HepG2 (cell line): Measurements from ENCODE around the gene CCDC91. TPM values are rescaled to one million over a fixed set of nuclear protein-coding genes. Genes with fewer than 3 reads are reported as not detected.

Source experiments
- ATAC-seq: fragments of 200-7000 bp; cut with Tn5 transposase; 3 replicates; pipeline ENCODE4 v1.9.1; 2020; ENCODE audit warnings: mild to moderate bottlenecking, moderate library complexity
- BruUV-seq: library from RNA; stranded (reverse); fragments of 400-500 nt; replicated peaks from 2 replicates; lab custom pipeline; 2021; lab: Mats Ljungman, UMichigan
- CTCF ChIA-PET: fragments of 300-600 bp; formaldehyde crosslinking; extraction: SDS; loops from one replicate; lab custom pipeline; 2021; ENCODE audit warnings: low total read pairs, inconsistent platforms, low intra/inter-chr PET ratio; lab: Yijun Ruan, JAX
- POLR2A ChIA-PET: fragments of 350-600 bp; sonication (Branson Sonifier 250); formaldehyde crosslinking; loops from one replicate; lab custom pipeline; 2020; ENCODE audit warnings: antibody characterized with exemption, inconsistent platforms; lab: Yijun Ruan, JAX
- DNase-seq: peaks from one replicate; pipeline ENCODE4 v3.0.0-alpha.2; 2015; ENCODE audit warnings: low spot score
- FAIRE-seq: peaks from 3 replicates; lab custom pipeline; 2011; peaks lifted over from hg19 to GRCh38; lab: Jason Lieb, UNC
- H2AFZ ChIP-seq: one replicate; pipeline ENCODE4 v1.6.1; 2011; ENCODE audit warnings: low read length, inconsistent platforms
- H3K27ac ChIP-seq: fragments of 300-600 bp; 3 replicates; pipeline ENCODE4 v1.8.0; 2011; ENCODE audit warnings: mixed run types, mild to moderate bottlenecking, mixed read lengths, low read length, inconsistent platforms; ENCODE audit not compliant: insufficient read depth; ENCODE audit errors: extremely low read length
- H3K27me3 ChIP-seq, 2 experiments: fragments of 200-600 bp in 1 of 2; 2 replicates in 1 of 2; 3 replicates in 1 of 2; pipeline versions ENCODE4 v1.6.0 to v1.8.0; 2011; ENCODE audit warnings: low read length in 2 of 2, mild to moderate bottlenecking in 2 of 2, moderate library complexity in 2 of 2, inconsistent platforms in 1 of 2; ENCODE audit not compliant: insufficient read depth in 2 of 2, control insufficient read depth in 1 of 2
- H3K36me3 ChIP-seq, 2 experiments: fragments of 200-600 bp in 1 of 2; replicated peaks in 1 of 2; 2 replicates in 1 of 2; 3 replicates in 1 of 2; pipeline versions ENCODE4 v1.5.1 to v1.8.0; 2011; ENCODE audit warnings: low read length in 2 of 2, inconsistent platforms in 1 of 2; ENCODE audit not compliant: insufficient read depth in 2 of 2, control insufficient read depth in 1 of 2
- H3K4me1 ChIP-seq: 2 replicates; pipeline ENCODE4 v1.5.1; 2012; ENCODE audit warnings: low read length, inconsistent platforms; ENCODE audit not compliant: insufficient read depth
- H3K4me2 ChIP-seq: 2 replicates; pipeline ENCODE4 v1.6.0; 2011; ENCODE audit warnings: low read depth, low read length, inconsistent platforms
- H3K4me3 ChIP-seq, 3 experiments: fragments of 200-600 bp in 1 of 3; sonication (generic), shearing (Covaris generic) in 1 of 3; replicated peaks in 1 of 3; 2 replicates each; pipeline ENCODE4 v1.5.1; 2011 to 2016; ENCODE audit warnings: low read length in 3 of 3, inconsistent platforms in 2 of 3, low read depth in 2 of 3, mild to moderate bottlenecking in 2 of 3, control low read depth in 1 of 3, mixed read lengths in 1 of 3; ENCODE audit not compliant: insufficient read depth in 1 of 3
- H3K79me2 ChIP-seq: one replicate; pipeline ENCODE4 v1.6.1; 2011; ENCODE audit warnings: low read length, inconsistent platforms; ENCODE audit not compliant: insufficient read depth
- H3K9ac ChIP-seq: 2 replicates; pipeline ENCODE4 v1.6.0; 2011; ENCODE audit warnings: mild to moderate bottlenecking, low read depth, low read length, inconsistent platforms; ENCODE audit not compliant: insufficient read depth
- H3K9me3 ChIP-seq: 2 replicates; pipeline ENCODE4 v1.5.1; 2012; ENCODE audit warnings: mild to moderate bottlenecking, low read length
- H4K20me1 ChIP-seq: 2 replicates; pipeline ENCODE4 v1.6.0; 2011; ENCODE audit warnings: inconsistent platforms, mild to moderate bottlenecking, low read length, moderate library complexity; ENCODE audit not compliant: insufficient read depth
- BRF2 ChIP-seq: sonication (generic); formaldehyde crosslinking; IDR thresholded peaks from 2 replicates; pipeline ENCODE4 v1.8.1; 2022; ENCODE audit warnings: mild to moderate bottlenecking, missing genetic modification reagents
- DRAP1 ChIP-seq: IDR thresholded peaks from 2 replicates; pipeline ENCODE4 v1.6.1; 2016; ENCODE audit warnings: missing genetic modification reagents, missing compliant biosample characterization
- FUBP1 ChIP-seq: sonication (generic); formaldehyde crosslinking; IDR thresholded peaks from 2 replicates; pipeline ENCODE4 v1.5.1; 2020; ENCODE audit warnings: missing genetic modification reagents, mild to moderate bottlenecking, borderline replicate concordance
- HDAC2 ChIP-seq: sonication (generic); formaldehyde crosslinking; IDR thresholded peaks from 2 replicates; pipeline ENCODE4 v1.4.0; 2020; ENCODE audit warnings: missing genetic modification reagents
- HNF4G ChIP-seq, 2 experiments: sonication (generic) in 1 of 2; formaldehyde crosslinking in 1 of 2; IDR thresholded peaks; 2 replicates each; pipeline versions ENCODE4 v1.4.0 to v1.6.1; 2011 to 2020; ENCODE audit warnings: borderline replicate concordance in 2 of 2, low read depth in 2 of 2, mild to moderate bottlenecking in 2 of 2, low read length in 1 of 2, missing genetic modification reagents in 1 of 2, moderate library complexity in 1 of 2
- IRF1 ChIP-seq: sonication (generic); formaldehyde crosslinking; IDR thresholded peaks from 2 replicates; pipeline ENCODE4 v1.4.0; 2020; ENCODE audit warnings: low read depth, mild to moderate bottlenecking, missing genetic modification reagents
- JUND ChIP-seq: sonication (generic); formaldehyde crosslinking; IDR thresholded peaks from 2 replicates; pipeline ENCODE4 v1.8.0; 2022; ENCODE audit warnings: mild to moderate bottlenecking, missing genetic modification reagents
- MIER2 ChIP-seq: IDR thresholded peaks from 2 replicates; pipeline ENCODE4 v1.6.1; 2016; ENCODE audit warnings: missing biosample characterization, missing genetic modification reagents
- NFIB ChIP-seq: sonication (generic); formaldehyde crosslinking; IDR thresholded peaks from 2 replicates; pipeline ENCODE4 v1.9.0; 2021; ENCODE audit warnings: missing genetic modification reagents, mild to moderate bottlenecking, borderline replicate concordance
- SALL1 ChIP-seq: sonication (generic); formaldehyde crosslinking; IDR thresholded peaks from 2 replicates; pipeline ENCODE4 v1.8.0; 2022; ENCODE audit warnings: mild to moderate bottlenecking, missing genetic modification reagents
- U2AF1 ChIP-seq: fragments of 200-400 bp; formaldehyde crosslinking; optimal IDR thresholded peaks from 2 replicates; pipeline ENCODE3; 2017; ENCODE audit warnings: mild to moderate bottlenecking, low read depth, low read length
- ZBTB46 ChIP-seq: sonication (generic); formaldehyde crosslinking; IDR thresholded peaks from 2 replicates; pipeline ENCODE4 v1.4.0; 2020; ENCODE audit warnings: mild to moderate bottlenecking, missing genetic modification reagents, borderline replicate concordance
- ZFYVE20 ChIP-seq: sonication (generic); formaldehyde crosslinking; IDR thresholded peaks from 2 replicates; pipeline ENCODE4 v1.8.0; 2023; ENCODE audit warnings: low read depth, mild to moderate bottlenecking, moderate library complexity, missing genetic modification reagents, borderline replicate concordance
- ZNF75D ChIP-seq: sonication (generic); formaldehyde crosslinking; IDR thresholded peaks from 2 replicates; pipeline ENCODE4 v1.8.1; 2023; ENCODE audit warnings: missing genetic modification reagents, mild to moderate bottlenecking, borderline replicate concordance
- ZNF891 ChIP-seq: sonication (generic); formaldehyde crosslinking; IDR thresholded peaks from 2 replicates; pipeline ENCODE4 v1.5.0; 2020; ENCODE audit warnings: mild to moderate bottlenecking, missing genetic modification reagents
- WGBS: methylation state at CpG from one replicate; pipeline ENCODE4 v1.1.6; 2017; ENCODE audit warnings: low lambda C conversion rate; 5-methylcytosine and 5-hydroxymethylcytosine counted together
- in situ Hi-C: cut with HindIII; loops from 2 replicates; pipeline ENCODE4 v1.10.0; 2017; ENCODE audit warnings: low pct_unique_long_range_greater_than_20kb; ENCODE audit not compliant: extremely low pct_ligation_motif_present
- intact Hi-C: fragments of 100-400 bp; cut with micrococcal nuclease; formaldehyde crosslinking; loops from one replicate; pipeline ENCODE4 v1.10.0; 2022; ENCODE audit not compliant: unreplicated experiment
- polyA plus RNA-seq, 8 experiments: library from polyadenylated mRNA; depleted of rRNA in 3 of 8; stranded (reverse) in 7 of 8; unstranded in 1 of 8; fragments of >200 nt; fragmentation: Illumina TruSeq in 4 of 8; extraction: Trizol in 4 of 8; gene quantifications; 2 replicates each; pipeline versions ENCODE4 v1.2.1 to v1.2.3, GENCODE V29; 2011 to 2016; ENCODE audit warnings: low read depth in 4 of 8, missing spikeins in 1 of 8, mixed read lengths in 1 of 8; ENCODE audit not compliant: insufficient read depth in 1 of 8
- total RNA-seq, 5 experiments: library from RNA; depleted of rRNA; stranded (reverse); fragments of >200 nt; fragmentation: Illumina TruSeq; extraction: Trizol; gene quantifications; 2 replicates each; pipeline ENCODE4 v1.2.3, GENCODE V29; 2016; ENCODE audit warnings: low read depth in 1 of 5
- TF ChIP-seq, protein P1 (sequence below): sonication (generic); formaldehyde crosslinking; IDR thresholded peaks from 2 replicates; pipeline ENCODE4 v1.9.0; 2021; ENCODE audit warnings: missing genetic modification reagents, mild to moderate bottlenecking, borderline replicate concordance

Gene CCDC91
- total and polyA plus RNA-seq, 2 of the 13 experiments (the other 11 are each of a cell fraction or from before 2014, with no cell fraction given): 9.8 to 15.8 TPM

- Histone ChIP-seq H3K36me3 (no peaks in the 10 kb centered on the region), H3K4me3 (no peak overlapping the region), H3K4me2 (no peak overlapping the region), H3K27me3 (no peaks in the 10 kb centered on the region), H2AFZ (no peak overlapping the region), H3K79me2 (no peaks in the 10 kb centered on the region), H3K4me1 (no peaks in the 10 kb centered on the region), H3K9me3 (no peaks in the 10 kb centered on the region), H4K20me1 (no peaks in the 10 kb centered on the region), H3K9ac (no peak overlapping the region), H3K27ac (no peak overlapping the region)
- FAIRE-seq (no peak), ATAC-seq (no peak), DNase-seq (no peak)
- ChIA-PET CTCF (interaction anchor here (1.8 kb wide), 1 partner anchor 440 kb away, joined by 10 read pairs; no protein-coding TSS in a partner anchor), POLR2A (no interaction called here)
- in situ Hi-C loops: loop anchor here (25.0 kb wide), 1 partner anchor 436 kb away; no protein-coding TSS in a partner anchor
- BruUV-seq: no TSS peak
- intact Hi-C loops: no loop called here
- 0% methylated on average over 1 of the region's 1 CpG for WGBS
- TF ChIP-seq ZNF891 (no peak), HNF4G (IDR thresholded peaks at IDR 0.05; ENCODE audit: borderline replicate concordance, low read depth, low read length) (no peak), HNF4G (CRISPR knock-in tag; IDR thresholded peaks at IDR 0.05; ENCODE audit: borderline replicate concordance, low read depth) (no peak), MIER2 (CRISPR knock-in tag) (no peak), ZBTB46 (CRISPR knock-in tag) (no peak), SALL1 (no peak), FUBP1 (CRISPR knock-in tag) (no peak), JUND (CRISPR knock-in tag) (no peak), NFIB (CRISPR knock-in tag) (no peak), ZFYVE20 (CRISPR knock-in tag) (no peak), ZNF75D (CRISPR knock-in tag) (no peak), DRAP1 (CRISPR knock-in tag) (no peak), IRF1 (no peak), HDAC2 (CRISPR knock-in tag) (no peak), BRF2 (CRISPR knock-in tag) (no peak), U2AF1 (no peak)
- TF ChIP-seq, protein P1, sequence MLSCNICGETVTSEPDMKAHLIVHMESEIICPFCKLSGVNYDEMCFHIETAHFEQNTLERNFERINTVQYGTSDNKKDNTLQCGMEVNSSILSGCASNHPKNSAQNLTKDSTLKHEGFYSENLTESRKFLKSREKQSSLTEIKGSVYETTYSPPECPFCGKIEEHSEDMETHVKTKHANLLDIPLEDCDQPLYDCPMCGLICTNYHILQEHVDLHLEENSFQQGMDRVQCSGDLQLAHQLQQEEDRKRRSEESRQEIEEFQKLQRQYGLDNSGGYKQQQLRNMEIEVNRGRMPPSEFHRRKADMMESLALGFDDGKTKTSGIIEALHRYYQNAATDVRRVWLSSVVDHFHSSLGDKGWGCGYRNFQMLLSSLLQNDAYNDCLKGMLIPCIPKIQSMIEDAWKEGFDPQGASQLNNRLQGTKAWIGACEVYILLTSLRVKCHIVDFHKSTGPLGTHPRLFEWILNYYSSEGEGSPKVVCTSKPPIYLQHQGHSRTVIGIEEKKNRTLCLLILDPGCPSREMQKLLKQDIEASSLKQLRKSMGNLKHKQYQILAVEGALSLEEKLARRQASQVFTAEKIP (CRISPR knock-in tag): no peak
These were observed 16.8 kb upstream of the CCDC91 start for GRCh38 chr12:28173440-28173839.
